COLO668 (cell line): ENCODE data around the gene MAST2.
A peak's percentile ranks its signal among the peaks of the same experiment; 100 is the strongest.
"Not testable (repeated sequence)": the region's sequence is repeated elsewhere in the genome, so short reads cannot be mapped to it uniquely, and the experiment has no call there.

Experiments
- DNase-seq: peaks from one replicate; lab custom pipeline; 2025; ENCODE audit not compliant: unreplicated experiment; lab: John Stamatoyannopoulos, UW

Gene MAST2

GRCh38 chr1:45857101-45857700 is 53.8 kb downstream of the MAST2 start:
- DNase-seq, result no peak

GRCh38 chr1:45857755-45858492 is 54.5 kb downstream of the MAST2 start:
- not testable (repeated sequence) for DNase-seq

GRCh38 chr1:45859221-45859620 is 55.8 kb downstream of the MAST2 start:
- DNase-seq, result no peak

- no peak for DNase-seq
These were observed 58.6 kb downstream of the MAST2 start for GRCh38 chr1:45862008-45862407.

GRCh38 chr1:45863218-45863617 is 59.8 kb downstream of the MAST2 start:
- DNase-seq, result no peak

GRCh38 chr1:45864167-45865106 is 61.0 kb downstream of the MAST2 start:
- DNase-seq, result no peak

- DNase-seq, result no peak
These were observed 64.4 kb downstream of the MAST2 start for GRCh38 chr1:45867697-45868348.

- no peak for DNase-seq
These were observed 65.4 kb downstream of the MAST2 start for GRCh38 chr1:45868861-45869260.

- no peak for DNase-seq
These were observed 67.1 kb downstream of the MAST2 start for GRCh38 chr1:45870500-45870899.

GRCh38 chr1:45872173-45872801 is 68.9 kb downstream of the MAST2 start:
- DNase-seq, result peak; percentile 83

- peak; percentile 63 for DNase-seq
These were observed 72.7 kb downstream of the MAST2 start for GRCh38 chr1:45876000-45876617.

GRCh38 chr1:45877264-45877663 is 73.9 kb downstream of the MAST2 start:
- no peak for DNase-seq

GRCh38 chr1:45879885-45880598 is 76.6 kb downstream of the MAST2 start:
- DNase-seq, result no peak

GRCh38 chr1:45880930-45881329 is 77.5 kb downstream of the MAST2 start:
- DNase-seq, result no peak

GRCh38 chr1:45883658-45884057 is 80.2 kb downstream of the MAST2 start:
- DNase-seq, result no peak

GRCh38 chr1:45884700-45885099 is 81.3 kb downstream of the MAST2 start:
- no peak for DNase-seq

- no peak for DNase-seq
These were observed 82.8 kb downstream of the MAST2 start for GRCh38 chr1:45886229-45886628.

GRCh38 chr1:45887156-45887842 is 83.9 kb downstream of the MAST2 start:
- no peak for DNase-seq

GRCh38 chr1:45890078-45890477 is 86.7 kb downstream of the MAST2 start:
- no peak for DNase-seq
